DMS79 treated with DMSO at 0.1 percent for 48 hours (cell line): ENCODE measurements around the gene SLC35F2.
"Not testable (repeated sequence)": the region's sequence is repeated elsewhere in the genome, so short reads cannot be mapped to it uniquely, and the experiment has no call there.

Source experiments
- DNase-seq: peaks from one replicate; lab custom pipeline; 2025; lab: John Stamatoyannopoulos, UW

Gene SLC35F2

DNA sequence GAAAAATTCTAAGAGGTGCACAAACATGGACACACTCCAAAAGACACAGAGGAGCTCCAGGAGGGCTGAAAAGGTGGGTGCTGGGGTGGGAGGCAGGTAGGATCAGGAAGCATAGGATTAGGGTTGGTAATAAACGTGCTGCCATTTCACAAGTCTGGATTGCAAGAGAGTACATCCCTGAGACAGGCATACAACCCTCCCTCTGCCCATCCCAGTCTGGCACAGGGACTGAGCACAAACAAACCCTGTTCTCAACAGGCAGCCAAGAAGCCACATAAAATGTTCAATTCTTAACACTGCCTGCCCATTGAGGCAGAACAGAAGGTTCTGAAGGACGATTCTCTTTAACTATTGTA is 18.5 kb downstream of the SLC35F2 start:
- DNase-seq = peak; percentile 90

DNA sequence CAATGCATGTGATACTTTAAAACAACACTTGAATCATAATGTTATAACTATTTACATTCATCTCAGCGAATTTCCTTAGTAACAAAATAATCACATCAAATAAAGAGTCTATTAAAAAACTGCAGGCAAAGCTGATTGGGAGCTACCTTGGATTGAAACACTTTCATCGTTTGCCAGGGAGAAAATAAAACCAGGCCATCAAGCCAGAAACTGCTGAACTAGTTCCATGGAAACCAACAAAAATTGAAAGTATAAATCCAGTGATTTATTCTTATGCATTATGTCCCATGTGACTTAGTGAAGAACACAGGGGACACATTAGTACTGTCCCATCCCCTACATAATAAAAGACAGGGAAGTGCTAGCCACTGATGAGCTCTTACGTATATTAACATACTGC is 21.7 kb downstream of the SLC35F2 start:
- DNase-seq = no peak

DNA sequence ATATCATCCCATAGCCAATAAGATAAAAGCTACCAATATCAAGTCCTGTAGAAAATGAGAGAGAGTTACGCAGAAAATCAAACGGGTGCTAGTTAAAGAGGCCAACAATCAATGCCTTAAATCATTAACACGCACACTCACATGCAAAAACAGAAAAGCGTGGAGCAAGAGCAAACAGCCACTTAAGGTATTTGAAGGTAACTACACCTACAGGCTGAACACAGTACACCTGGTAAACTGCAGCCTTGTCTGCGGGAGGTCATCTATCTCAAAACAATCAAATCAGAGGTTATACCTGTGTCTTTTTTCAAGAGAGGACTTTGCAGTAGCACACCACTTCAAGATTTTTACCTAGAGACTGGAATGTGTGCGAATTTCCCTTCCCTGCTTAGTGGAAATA is 23.6 kb downstream of the SLC35F2 start:
- no peak for DNase-seq

DNA sequence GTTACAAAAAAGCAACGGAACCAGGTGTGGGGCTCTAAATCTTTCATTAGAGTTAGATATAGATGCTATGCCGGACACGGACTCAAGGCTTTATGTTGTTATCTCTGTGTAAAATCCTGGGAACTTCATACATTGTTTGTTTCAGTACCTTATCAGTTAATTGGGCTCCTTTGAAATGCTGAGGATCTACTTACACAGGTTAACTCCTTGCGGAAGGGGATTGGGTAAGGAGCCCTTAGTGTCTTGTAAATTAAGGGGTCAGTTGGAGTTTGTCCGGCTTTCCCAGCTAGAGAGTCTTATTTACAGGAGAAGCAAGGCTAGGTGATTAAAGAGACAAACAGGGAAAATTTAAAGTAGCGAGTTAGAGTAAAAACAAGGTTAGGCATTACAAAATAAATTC is 24.7 kb downstream of the SLC35F2 start:
- DNase-seq = not testable (repeated sequence)

DNA sequence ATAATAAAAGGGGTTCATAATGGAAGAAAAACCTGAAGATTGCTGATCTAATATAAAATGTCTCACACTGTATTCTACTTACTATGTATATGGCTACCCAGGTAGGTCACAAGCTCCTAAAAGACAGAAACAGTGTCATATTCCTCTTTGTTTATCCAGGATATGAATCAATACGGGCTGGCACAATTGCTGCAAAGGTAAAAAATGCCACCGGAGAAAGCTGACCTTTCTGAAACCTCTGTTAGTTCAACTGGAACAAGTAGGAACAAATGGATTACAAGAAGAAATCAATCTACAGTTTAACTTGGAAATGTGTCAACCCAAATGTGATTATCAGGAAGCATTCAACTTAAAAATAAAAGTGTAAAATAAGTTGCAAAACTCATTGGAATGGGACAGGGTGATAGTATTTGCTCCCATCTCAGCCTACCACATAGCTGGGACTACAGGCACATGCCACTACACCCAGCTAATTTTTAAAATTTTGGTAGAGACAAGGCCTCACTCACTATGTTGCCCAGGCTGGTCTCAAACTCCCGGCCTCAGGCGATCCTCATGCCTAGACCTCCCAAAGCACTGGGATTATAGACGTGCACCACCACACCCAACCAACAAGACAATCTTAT is 27.6 kb downstream of the SLC35F2 start:
- DNase-seq = no peak

DNA sequence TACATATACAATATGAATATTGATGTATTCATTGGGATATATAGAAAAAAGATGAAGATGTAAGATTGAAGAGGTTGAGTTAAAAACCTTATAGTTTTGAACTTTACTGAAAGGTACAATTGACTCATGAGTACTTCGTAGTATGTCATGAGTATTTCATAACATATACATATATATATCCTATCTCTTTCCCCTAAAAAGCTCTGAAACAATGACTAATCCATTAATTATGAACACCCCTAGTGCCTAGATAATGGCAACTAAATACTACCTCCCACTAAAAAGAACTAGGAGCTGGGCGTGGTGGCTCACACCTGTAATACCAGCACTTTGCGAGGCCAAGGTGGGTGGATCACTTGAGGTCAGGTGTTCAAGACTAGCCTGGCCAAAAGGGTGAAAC is 31.5 kb downstream of the SLC35F2 start:
- DNase-seq = no peak

DNA sequence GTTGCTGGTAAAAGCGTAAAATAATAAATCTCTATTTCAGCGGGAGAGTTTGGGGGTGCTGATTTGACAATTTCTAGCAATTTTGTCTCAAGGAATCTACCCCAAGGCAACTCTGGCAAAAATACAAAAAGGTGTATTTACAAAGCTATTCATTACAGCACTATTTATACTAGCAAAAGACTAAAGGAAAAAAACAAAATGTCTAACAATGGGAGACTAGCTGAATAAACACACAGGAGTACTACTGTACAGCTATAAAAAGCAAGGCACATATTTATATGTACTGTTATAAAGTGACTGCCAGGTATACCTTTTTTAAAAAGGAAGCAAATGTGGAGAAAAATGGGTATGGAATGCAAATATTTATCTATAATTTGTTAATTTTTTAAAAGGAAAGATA is 32.7 kb downstream of the SLC35F2 start:
- DNase-seq = no peak

DNA sequence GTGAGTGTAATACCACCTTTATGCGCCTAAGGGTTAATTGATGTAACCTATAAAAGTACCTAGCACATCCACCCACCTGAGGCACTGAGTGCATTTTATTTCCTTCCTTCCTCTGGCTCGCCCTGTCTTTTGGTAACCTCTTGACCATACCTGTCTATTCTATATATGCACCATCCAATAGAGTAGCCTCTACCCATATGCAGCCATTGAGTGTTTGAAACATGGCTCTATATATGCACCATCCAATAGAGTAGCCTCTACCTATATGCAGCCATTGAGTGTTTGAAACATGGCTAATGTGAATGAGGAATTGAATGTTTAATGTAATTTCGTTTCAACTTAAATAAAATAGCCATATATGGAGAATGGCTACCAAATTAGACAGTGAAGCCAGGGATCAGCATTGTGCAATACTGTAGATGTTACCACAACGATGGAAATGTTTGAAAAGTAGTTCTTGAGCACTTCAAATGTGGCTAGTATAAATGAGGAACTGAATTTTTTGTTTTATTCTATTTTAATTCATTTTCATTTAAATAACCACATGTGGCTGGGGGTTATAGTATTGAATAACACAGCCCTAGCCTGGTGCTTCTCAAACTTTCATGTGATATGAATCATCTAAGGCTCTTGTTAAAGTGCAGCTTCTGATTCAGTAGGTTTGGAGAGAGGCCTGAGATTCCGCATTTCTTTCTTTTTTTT is 33.8 kb downstream of the SLC35F2 start:
- no peak for DNase-seq

DNA sequence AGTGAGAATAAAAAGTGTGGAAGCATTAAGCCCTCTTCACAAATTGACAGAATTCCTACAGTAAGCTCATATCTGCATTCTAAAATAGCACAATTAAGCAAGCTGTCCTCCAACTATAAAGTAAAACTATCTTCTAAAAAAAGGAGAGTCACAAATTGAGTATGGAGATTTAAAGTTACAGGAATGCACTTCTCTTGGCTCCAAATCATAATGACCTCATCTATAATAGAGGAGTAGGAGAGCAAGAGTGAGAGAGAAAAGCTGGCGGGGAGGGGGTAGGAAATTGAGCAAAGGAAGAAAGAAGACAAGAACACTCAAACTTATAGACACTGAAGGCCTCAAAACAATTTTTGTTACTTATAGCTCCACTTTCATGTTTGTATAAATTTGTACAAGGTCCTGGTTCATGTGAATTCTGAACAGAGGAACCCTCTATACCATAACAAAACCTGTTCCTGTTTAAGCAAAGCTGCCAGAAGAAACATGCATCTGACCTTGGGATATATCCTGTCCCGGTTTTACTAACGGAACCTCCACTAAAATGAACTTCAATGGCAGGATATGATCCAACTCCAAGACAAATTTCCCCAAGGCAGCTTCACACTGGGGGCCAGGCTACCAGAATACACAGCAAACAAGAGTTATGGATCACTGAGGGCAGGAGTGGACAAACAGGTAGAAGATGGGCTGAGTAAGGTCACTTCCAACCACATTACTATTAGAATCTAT is 37.2 kb downstream of the SLC35F2 start:
- DNase-seq = no peak

DNA sequence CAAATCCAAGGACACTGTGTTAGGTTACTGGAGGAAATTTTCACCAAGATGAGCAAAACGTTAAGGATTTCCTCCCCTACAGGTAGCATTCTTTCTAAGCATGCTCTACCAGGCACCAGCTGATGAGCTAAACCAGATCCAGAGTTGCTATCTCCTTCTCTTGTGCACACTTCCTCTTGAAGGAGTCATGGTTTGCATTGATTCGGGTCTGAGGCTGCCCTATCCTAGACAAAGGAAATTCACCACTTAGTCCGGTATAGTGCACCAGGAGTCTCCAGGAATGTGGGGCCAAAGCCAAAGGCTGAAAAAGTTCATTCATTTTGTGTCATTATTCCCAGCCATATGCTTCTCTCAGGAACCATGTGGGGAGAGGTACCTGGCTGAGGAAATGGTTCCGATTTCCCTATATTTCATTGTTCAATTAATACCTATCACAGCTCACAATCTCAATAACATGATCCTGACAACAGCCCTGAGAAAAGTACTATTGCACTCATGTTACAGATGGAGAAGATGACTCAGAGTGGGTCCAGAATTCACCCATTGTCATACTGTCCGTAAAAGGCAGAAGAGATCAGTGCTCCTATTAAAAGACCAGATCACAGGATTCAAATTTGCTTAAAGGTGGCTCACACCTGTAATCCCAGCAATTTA is 39.1 kb downstream of the SLC35F2 start:
- DNase-seq = no peak

DNA sequence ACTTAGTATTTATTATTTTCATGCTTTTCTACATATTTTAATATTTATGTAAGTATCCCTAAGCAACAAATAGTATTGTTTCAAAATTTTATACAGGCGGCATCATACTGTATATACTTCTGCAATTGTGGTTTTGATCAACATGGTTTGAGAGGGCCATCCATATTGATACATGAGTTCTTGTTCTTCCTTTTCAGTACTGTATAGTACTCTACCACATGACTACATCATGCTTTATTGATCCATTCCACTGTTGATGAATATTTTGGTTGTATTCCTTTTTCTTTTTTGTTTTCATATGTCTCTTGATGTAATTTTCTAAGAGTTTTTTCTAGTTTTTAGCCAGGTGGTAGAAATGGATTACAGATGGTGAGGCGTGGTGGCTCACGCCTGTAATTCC is 40.1 kb downstream of the SLC35F2 start:
- DNase-seq = no peak

DNA sequence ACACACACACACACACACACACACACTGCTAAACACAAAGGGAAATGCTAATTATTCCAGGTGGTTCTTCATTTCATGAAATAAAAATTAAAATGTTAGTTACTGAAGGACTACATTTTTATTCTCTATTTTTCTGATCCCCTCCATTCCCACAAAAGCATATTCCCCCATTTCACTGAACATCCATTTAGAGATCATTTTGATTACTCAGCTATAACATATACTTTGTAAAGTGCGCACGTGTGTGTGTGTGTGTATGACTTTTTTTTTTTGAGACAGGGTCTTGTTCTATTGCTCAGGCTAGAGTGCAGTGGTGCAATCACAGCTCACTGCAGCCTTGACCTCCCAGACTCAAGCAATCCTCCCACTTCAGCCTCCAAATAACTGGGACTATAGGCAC is 42.6 kb downstream of the SLC35F2 start:
- DNase-seq = no peak

DNA sequence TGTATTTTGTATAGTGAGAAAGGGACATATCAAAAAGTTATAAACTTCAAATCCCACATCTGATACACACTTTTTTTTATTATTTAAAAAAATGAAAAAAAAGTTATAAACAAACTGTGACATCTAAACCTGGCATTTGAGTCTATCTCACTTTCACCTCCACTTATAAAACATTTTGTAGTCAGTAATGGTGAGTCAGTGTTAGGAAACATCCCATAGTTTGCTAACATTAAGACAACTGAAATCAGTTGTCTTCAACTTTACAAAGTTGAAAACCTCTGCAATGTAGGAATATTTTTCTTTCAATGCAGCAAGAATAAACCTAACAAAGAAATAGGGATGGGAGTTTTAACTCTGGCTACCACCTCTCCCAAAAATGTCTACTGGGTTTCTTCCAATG is 47.7 kb downstream of the SLC35F2 start:
- no peak for DNase-seq

DNA sequence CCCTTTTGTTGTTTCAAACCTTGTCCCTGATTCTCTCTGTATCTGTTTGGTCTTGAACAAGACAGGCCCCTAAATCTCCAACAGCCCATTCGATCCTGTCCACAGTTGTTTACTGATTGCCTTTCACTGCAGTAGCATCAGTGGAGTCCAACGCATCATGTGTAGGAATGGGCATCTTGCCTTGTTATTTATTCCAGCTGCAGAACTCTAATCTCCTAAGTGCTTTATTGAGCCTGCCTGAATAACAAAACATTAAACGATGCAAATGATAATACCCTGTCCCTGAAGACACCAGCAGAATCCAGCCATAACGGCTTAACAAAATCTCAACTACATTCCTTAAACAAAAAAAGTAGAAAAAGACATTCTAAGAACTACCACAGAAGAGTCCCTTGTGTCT is 50.1 kb downstream of the SLC35F2 start:
- no peak for DNase-seq

DNA sequence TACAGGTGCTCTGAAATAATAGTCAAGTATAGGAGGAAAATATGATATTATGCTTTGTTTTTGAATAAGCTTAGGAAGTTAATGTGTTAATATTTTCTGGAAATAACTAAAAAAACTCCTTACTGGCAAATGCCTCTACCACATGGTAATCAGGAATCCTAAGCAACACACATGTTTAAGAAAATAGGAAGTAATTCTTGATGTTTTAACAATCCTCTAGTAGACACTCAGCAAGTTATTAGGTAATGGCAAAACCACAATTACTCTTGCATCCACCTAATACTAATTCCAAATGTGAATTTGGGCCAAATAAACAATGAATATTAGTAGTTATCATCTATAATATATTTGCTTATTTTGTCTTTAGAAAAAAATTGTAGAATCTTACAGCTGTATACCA is 53.6 kb downstream of the SLC35F2 start:
- no peak for DNase-seq

DNA sequence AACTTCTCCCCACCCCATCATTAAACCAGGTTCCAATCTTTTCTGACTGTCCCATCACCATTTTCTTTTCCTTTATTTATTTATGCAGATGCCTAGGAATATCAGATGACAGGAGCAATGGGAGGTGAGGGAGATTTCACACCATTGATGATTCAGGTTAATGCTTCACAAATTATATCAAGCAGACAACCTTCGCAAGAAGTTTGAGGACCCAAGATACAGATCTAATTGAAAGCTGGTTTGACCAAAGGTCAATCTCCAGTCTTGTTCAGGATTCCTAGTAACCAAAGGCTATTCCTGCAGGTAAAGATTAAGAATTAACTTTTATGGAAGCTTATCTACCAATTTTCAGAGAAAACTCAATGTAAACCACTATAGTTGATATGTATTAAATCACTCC is 54.4 kb downstream of the SLC35F2 start:
- no peak for DNase-seq

DNA sequence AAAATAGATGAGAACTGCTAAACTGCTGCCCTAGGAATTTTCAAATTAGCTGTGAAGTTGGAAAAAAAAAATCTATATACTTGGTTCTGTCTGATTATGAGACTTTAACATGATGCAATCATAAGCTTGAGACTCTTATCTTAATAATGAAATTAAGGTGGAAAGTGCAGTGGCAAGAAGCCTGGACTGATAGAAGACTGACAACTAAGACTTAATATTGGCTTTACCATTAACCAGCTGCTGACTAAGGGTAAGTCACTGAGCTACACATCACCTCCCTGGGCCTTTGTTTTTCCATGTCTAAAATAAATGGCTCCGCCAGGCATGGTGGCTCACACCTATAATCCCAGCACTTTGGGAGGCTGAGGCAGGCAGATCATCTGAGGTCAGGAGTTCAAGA is 56.9 kb downstream of the SLC35F2 start:
- DNase-seq = no peak

DNA sequence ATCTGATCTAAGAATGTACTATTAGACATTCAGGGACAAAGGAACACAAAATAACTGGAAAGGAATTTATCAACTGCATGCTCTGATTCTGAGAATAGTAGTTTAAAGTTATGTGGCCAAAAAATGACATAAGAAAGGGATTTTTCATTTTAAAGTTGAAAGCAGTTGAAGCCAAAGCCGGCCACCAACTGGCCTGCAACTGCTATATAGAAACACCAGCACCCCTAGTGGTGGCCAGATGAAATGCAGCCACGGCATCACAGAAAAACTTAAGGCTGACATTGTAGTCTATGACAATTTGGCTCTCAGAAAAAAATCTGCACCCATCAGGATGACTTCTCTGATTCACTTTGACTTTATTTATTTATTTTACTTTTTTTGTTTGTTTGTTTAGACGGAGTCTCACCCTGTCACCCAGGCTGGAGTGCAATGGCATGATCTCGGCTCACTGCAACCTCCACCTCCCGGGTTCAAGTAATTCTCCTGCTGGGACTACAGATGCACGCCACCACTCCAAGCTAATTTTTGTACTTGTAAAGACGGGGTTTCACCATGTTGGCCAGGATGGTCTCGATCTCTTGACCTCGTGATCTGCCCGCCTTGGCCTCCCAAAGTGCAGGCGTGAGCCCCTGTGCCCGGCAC is 59.2 kb downstream of the SLC35F2 start:
- DNase-seq = peak; percentile 9

DNA sequence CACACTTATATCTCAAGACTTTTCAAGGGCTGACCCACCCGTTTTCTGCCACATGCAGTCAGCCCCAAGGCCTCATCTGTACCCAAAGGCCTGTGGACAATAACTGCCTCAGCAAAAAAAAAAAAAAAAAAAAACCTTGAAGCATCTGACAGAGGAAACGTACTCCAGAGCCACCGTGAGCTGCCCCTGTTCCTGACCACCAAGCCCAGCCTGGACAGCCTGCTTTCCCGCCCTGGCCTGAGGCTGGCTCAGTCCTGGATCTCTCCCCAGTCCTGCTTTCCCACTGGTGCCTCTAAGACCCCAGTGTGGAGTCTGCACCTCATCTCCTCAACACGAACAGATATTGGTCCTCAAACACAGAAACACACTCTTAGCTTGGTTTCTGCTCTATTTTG is 66.5 kb downstream of the SLC35F2 start:
- DNase-seq = no peak

DNA sequence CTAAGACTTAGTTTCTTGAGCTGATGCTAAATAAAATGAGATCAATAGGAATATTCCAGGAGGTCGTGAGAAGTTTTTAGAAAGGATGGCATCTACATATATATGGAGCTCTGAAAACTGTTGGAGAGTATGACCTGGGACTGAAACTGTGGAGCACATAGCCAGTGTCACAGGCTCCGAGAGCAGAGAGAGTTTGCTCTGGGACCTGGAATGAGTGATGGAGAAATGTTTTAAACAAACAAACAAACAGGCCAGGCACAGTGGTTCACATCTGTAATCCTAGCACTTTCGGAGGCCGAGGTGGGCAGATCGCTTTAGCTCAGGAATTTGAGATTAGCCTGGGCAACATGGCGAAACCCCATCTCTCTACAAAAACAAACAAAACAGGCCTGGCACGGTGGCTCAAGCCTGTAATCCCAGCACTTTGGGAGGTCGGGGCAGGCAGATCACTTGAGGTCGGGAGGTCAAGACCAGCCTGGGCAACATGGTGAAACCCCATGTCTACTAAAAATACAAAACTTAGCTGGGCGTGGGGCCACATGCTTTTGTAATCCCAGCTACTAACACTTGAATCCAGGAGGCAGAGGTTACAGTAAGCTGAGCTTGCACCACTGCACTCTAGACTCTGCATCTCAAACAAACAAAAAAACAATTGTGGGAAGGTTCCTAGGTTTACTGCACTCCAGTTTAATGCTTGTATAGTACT is 67.1 kb downstream of the SLC35F2 start:
- no peak for DNase-seq

DNA sequence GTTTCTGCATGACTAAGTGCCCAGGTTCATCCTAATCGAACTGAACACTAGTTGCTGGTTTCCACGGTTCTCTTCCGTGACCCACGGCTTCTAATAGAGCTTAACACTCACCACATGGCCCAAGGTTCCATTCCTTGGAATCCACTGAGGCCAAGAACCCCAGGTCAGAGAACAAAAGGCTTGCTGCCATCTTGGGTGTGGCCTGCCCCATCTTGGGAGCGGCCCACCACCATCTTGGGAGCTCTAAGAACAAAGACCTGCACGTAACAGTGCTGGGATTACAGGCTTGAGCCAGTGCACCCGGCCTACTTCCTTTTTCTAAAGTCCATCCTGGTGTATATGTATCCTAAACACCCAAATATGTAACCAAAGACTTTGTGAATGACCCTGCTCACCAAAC is 68.8 kb downstream of the SLC35F2 start:
- no peak for DNase-seq

DNA sequence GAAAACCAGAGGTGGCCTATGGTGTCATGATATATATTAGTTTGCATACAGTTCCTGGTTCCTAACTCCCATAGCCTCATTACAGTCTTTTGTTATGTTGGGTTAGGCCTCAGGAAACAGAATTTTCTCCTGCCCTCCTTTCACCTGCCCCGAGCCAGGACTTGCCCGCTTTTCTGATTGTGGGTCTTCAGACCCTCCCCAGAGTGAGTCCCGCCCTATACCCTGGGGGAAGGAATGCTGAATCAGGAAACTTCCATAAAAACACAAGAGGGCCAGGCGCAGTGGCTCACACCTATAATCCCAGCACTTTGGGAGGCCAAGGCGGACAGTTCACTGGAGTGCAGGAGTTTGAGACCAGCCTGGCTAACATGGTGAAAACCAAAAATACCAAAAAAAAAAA is 70.9 kb downstream of the SLC35F2 start:
- DNase-seq = no peak
